ENCODE data around the gene BABAM2.
"Not testable (repeated sequence)": the region's sequence is repeated elsewhere in the genome, so short reads cannot be mapped to it uniquely, and the experiment has no call there.

The BABAM2 gene

DNA sequence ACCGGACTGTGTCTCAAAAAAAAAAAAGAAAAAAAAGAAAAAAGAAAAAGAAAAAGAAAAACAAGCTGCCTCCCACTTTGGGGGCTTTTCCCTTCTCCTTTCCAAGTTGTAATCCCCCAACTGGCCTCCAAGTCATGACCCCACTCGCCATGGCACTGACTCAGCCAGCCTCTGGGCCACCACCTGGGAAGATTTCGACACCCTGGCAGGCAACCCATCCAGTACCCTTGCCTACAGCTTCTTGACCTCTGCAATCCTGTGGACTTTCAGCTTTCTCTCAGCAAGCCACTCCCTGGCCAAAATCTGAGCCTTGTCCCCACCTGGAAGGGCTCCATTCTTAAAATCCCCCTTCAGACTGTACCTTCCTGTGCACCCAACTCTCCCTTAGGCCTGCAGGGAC is 479.8 kb downstream of the BABAM2 start:
- Histone ChIP-seq H3K27ac (ENCODE audit: low read length) (no peak overlapping the region), H3K4me1 (ENCODE audit: low read length) (no peaks in the 10 kb centered on the region), H3K9me3 (replicated peaks; ENCODE audit: insufficient read depth, low read length) (no peaks in the 10 kb centered on the region), H3K79me2 (ENCODE audit: low read length) (no peaks in the 10 kb centered on the region), H3K9me2 (replicated peaks; ENCODE audit: insufficient read depth, low read length) (no peaks in the 10 kb centered on the region), H3F3A (ENCODE audit: insufficient read depth, low read length) (no peaks in the 10 kb centered on the region), H3K9ac (ENCODE audit: low read length) (no peak overlapping the region), H3K4me3 (ENCODE audit: low read length) (no peak overlapping the region), H3K36me3 (replicated peaks; ENCODE audit: insufficient read depth, low read length) (no peaks in the 10 kb centered on the region), H3K4me2 (ENCODE audit: low read depth, low read length) (no peak overlapping the region), H3K27me3 (replicated peaks; ENCODE audit: insufficient read depth, low read length) (no peaks in the 10 kb centered on the region), H2AFZ (ENCODE audit: low read length) (no peak overlapping the region), H4K20me1 (ENCODE audit: insufficient read depth, low read length) (no peaks in the 10 kb centered on the region)
- no peak for DNase-seq
- TF ChIP-seq EZH2 (optimal IDR thresholded peaks at IDR 0.05; ENCODE audit: low read depth, low read length) (no peak), EZH2phosphoT487 (IDR thresholded peaks at IDR 0.05; ENCODE audit: low read length) (no peak)
- TF ChIP-seq, protein P1, sequence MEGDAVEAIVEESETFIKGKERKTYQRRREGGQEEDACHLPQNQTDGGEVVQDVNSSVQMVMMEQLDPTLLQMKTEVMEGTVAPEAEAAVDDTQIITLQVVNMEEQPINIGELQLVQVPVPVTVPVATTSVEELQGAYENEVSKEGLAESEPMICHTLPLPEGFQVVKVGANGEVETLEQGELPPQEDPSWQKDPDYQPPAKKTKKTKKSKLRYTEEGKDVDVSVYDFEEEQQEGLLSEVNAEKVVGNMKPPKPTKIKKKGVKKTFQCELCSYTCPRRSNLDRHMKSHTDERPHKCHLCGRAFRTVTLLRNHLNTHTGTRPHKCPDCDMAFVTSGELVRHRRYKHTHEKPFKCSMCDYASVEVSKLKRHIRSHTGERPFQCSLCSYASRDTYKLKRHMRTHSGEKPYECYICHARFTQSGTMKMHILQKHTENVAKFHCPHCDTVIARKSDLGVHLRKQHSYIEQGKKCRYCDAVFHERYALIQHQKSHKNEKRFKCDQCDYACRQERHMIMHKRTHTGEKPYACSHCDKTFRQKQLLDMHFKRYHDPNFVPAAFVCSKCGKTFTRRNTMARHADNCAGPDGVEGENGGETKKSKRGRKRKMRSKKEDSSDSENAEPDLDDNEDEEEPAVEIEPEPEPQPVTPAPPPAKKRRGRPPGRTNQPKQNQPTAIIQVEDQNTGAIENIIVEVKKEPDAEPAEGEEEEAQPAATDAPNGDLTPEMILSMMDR (IDR thresholded peaks at IDR 0.05; ENCODE audit: low read length), result no peak

DNA sequence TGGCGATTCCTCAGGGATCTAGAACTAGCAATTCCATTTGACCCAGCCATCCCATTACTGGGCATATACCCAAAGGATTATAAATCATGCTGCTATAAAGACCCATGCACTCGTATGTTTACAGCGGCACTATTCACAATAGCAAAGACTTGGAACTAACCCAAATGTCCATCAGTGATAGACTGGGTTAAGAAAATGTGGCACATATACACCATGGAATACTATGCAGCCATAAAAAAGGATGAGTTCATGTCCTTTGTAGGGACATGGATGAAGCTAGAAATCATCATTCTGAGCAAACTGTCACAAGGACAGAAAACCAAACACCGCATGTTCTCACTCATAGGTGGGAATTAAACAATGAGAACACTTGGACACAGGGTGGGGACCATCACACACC is 481.2 kb downstream of the BABAM2 start:
- H3K27me3 ChIP-seq (replicated peaks; ENCODE audit: insufficient read depth, low read length); H3K4me2 ChIP-seq (ENCODE audit: low read depth, low read length); H4K20me1 ChIP-seq (ENCODE audit: insufficient read depth, low read length); H3K9me3 ChIP-seq (replicated peaks; ENCODE audit: insufficient read depth, low read length); H3K4me3 ChIP-seq (ENCODE audit: low read length); H3K4me1 ChIP-seq (ENCODE audit: low read length); H3K27ac ChIP-seq (ENCODE audit: low read length); H2AFZ ChIP-seq (ENCODE audit: low read length); H3K36me3 ChIP-seq (replicated peaks; ENCODE audit: insufficient read depth, low read length); H3K79me2 ChIP-seq (ENCODE audit: low read length); H3K9me2 ChIP-seq (replicated peaks; ENCODE audit: insufficient read depth, low read length); H3K9ac ChIP-seq (ENCODE audit: low read length); DNase-seq; H3F3A ChIP-seq (ENCODE audit: insufficient read depth, low read length): not testable (repeated sequence)

DNA sequence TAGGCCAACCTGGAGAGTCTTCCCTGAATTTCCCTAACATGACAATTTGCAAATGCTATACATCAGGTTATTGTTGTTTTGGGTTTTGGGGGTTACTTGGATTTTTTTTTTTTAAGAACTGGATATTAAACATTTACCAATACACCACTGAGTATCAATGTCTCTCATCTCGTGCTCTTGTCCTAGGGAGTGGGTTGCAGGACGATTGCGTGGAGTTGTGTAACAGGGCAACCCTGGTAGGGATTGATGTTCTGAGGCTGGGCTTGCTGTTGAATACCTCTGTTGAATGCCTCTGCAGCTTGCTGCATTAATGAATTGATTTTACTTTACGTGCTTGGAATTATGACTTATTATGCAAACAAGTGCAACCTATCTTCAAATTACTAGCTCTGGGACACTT is 483.3 kb downstream of the BABAM2 start:
- Histone ChIP-seq H3K36me3 (replicated peaks; ENCODE audit: insufficient read depth, low read length) (no peaks in the 10 kb centered on the region), H3K4me1 (ENCODE audit: low read length) (no peaks in the 10 kb centered on the region), H3K27me3 (replicated peaks; ENCODE audit: insufficient read depth, low read length) (no peaks in the 10 kb centered on the region)

DNA sequence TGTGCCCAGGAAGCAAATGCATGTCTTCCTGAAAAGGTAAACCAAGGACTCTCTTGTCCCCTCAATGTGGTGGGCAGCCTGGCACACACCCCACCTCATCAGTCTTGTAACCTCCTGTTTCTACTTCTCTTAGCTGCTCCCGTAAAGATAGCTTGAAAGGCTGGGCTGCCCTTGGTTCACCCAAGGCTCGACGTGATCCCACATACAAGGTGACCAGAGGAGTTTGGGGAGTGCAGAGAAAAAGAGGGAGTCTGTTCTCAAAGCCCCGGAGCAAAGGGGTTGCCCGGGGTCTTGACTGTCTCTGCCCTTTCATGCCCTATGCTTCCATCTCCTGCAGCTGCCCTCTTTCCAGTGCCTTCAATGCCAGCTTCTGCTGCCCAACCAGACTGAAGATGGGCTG is 483.8 kb downstream of the BABAM2 start:
- Histone ChIP-seq H3F3A (ENCODE audit: insufficient read depth, low read length) (no peaks in the 10 kb centered on the region), H3K36me3 (replicated peaks; ENCODE audit: insufficient read depth, low read length) (no peaks in the 10 kb centered on the region), H3K27me3 (replicated peaks; ENCODE audit: insufficient read depth, low read length) (no peaks in the 10 kb centered on the region), H3K9me3 (replicated peaks; ENCODE audit: insufficient read depth, low read length) (no peaks in the 10 kb centered on the region), H3K27ac (ENCODE audit: low read length) (no peak overlapping the region), H3K4me3 (ENCODE audit: low read length) (no peak overlapping the region), H3K9me2 (replicated peaks; ENCODE audit: insufficient read depth, low read length) (no peaks in the 10 kb centered on the region), H4K20me1 (ENCODE audit: insufficient read depth, low read length) (no peaks in the 10 kb centered on the region), H3K4me1 (ENCODE audit: low read length) (no peaks in the 10 kb centered on the region), H3K9ac (ENCODE audit: low read length) (no peak overlapping the region), H3K79me2 (ENCODE audit: low read length) (no peaks in the 10 kb centered on the region), H2AFZ (ENCODE audit: low read length) (no peak overlapping the region), H3K4me2 (ENCODE audit: low read depth, low read length) (no peak overlapping the region)
- DNase-seq, result no peak
- TF ChIP-seq EZH2 (optimal IDR thresholded peaks at IDR 0.05; ENCODE audit: low read depth, low read length) (no peak), EZH2phosphoT487 (IDR thresholded peaks at IDR 0.05; ENCODE audit: low read length) (no peak)
- TF ChIP-seq, protein P1 (IDR thresholded peaks at IDR 0.05; ENCODE audit: low read length), result no peak

More for the DNA sequence above, 483.3 kb downstream of the BABAM2 start:
- Histone ChIP-seq H3K9ac (ENCODE audit: low read length) (no peak overlapping the region), H3K4me2 (ENCODE audit: low read depth, low read length) (no peak overlapping the region), H3K27ac (ENCODE audit: low read length) (no peak overlapping the region), H3K9me2 (replicated peaks; ENCODE audit: insufficient read depth, low read length) (no peaks in the 10 kb centered on the region), H3K4me3 (ENCODE audit: low read length) (no peak overlapping the region), H3K9me3 (replicated peaks; ENCODE audit: insufficient read depth, low read length) (no peaks in the 10 kb centered on the region), H4K20me1 (ENCODE audit: insufficient read depth, low read length) (no peaks in the 10 kb centered on the region), H3F3A (ENCODE audit: insufficient read depth, low read length) (no peaks in the 10 kb centered on the region), H3K79me2 (ENCODE audit: low read length) (no peaks in the 10 kb centered on the region), H2AFZ (ENCODE audit: low read length) (no peak overlapping the region)
- TF ChIP-seq, protein P1 (IDR thresholded peaks at IDR 0.05; ENCODE audit: low read length), result no peak
- TF ChIP-seq EZH2 (optimal IDR thresholded peaks at IDR 0.05; ENCODE audit: low read depth, low read length), result no peak
- TF ChIP-seq EZH2phosphoT487 (IDR thresholded peaks at IDR 0.05; ENCODE audit: low read length), result no peak
- no peak for DNase-seq
